ENCODE measurements around the gene AGFG2. TPM values are rescaled to one million over a fixed set of nuclear protein-coding genes. Genes with fewer than 3 reads are reported as not detected.
A peak's percentile ranks its signal among the peaks of the same experiment; 100 is the strongest.

AGFG2 gene
- total and polyA plus RNA-seq, 2 of the 4 experiments (the other 2 are of a cell fraction): 3.0 to 10.0 TPM

DNA sequence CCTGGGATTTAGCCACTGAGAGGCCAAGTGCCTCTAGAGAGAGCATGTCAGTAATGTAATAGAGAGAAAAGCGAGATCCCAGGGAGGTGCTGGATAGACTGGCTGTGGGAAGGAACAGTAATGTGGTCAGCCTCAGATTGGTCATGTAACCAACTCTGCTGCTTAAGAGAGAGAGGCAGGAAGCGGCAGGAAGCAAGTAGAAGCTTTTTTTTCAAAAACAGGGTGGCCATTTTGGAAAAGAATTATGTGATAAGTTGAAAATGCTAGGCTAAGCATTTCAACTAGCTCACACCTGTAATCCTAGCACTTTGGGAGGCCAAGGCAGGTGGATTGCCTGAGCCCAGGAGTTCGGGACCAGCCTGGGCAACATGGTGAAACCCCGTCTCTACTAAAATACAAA, 59.4 kb downstream of the AGFG2 start:
- Histone ChIP-seq H2BK120ac (ENCODE audit: low read depth, low read length) (no peak overlapping the region), H4K91ac (ENCODE audit: insufficient read depth, low read depth, low read length) (no peak overlapping the region), H3K27me3 (ENCODE audit: control insufficient read depth, insufficient read depth, low read length) (no peaks in the 10 kb centered on the region), H3K4me3 (ENCODE audit: insufficient read depth, low read depth, low read length) (no peak overlapping the region), H3K36me3 (ENCODE audit: control insufficient read depth, insufficient read depth, low read length) (peaks cover 1% of the 10 kb centered on the region; the same call in 1 of the 2 replicates), H2BK20ac (ENCODE audit: low read depth, low read length) (no peak overlapping the region), H2BK5ac (ENCODE audit: low read depth, low read length, poor library complexity, severe bottlenecking) (no peak overlapping the region), H3K27ac (ENCODE audit: insufficient read depth, low read length) (no peak overlapping the region), H4K5ac (ENCODE audit: low read depth, low read length) (no peak overlapping the region), H4K8ac (ENCODE audit: low read depth in 2 of 2, low read length in 2 of 2) (no peak overlapping the region), H2AFZ (replicated peaks; ENCODE audit: low read length, poor library complexity) (no peak overlapping the region), H3K9ac (ENCODE audit: low read depth, low read length) (no peak overlapping the region), H3K4me1 (ENCODE audit: control insufficient read depth, insufficient read depth, low read length) (peaks cover 3% of the 10 kb centered on the region; the same call in 1 of the 2 replicates), H3K56ac (ENCODE audit: extremely low read depth, insufficient read depth, low read length) (no peak overlapping the region), H3K4ac (ENCODE audit: low read depth, low read length) (no peak overlapping the region), H2BK15ac (ENCODE audit: low read depth, low read length) (no peak overlapping the region), H3K18ac (ENCODE audit: low read depth, low read length) (no peak overlapping the region), H2AK9ac (replicated peaks; ENCODE audit: low read depth, low read length, poor library complexity) (no peak overlapping the region), H2AK5ac (ENCODE audit: low read depth, low read length) (no peak overlapping the region), H3K4me2 (ENCODE audit: low read depth, low read length) (no peak overlapping the region), H3K23ac (ENCODE audit: low read depth, low read length) (no peak overlapping the region), H3K9me3 (ENCODE audit: control insufficient read depth, insufficient read depth, low read length) (no peaks in the 10 kb centered on the region), H3K14ac (replicated peaks; ENCODE audit: low read depth, low read length) (no peak overlapping the region), H4K20me1 (ENCODE audit: insufficient read depth, low read length) (no peaks in the 10 kb centered on the region), H3K79me1 (ENCODE audit: low read depth in 1 of 2, low read length in 2 of 2) (peaks cover 0 to 22% of the 10 kb centered on the region in 2 experiments; a peak in 2 of 4 replicates), H3K9me1 (ENCODE audit: insufficient read depth, low read length) (0 out of 2 replicates have a peak, but pooled peaks cover 6% of the 10 kb centered on the region)
- CTCF ChIA-PET: no interaction called here
- intact Hi-C loops (cut with micrococcal nuclease): no loop called here
- POLR2A ChIA-PET (ENCODE audit: unreplicated experiment): no interaction called here
- no TSS peak for BruUV-seq (replicated peaks)
- ATAC-seq (ENCODE audit: low read depth) (no peak), DNase-seq (peak; percentile 12)
- 80% methylated on average over 1 of the region's 4 CpGs; no CpG with 5 or more reads in 1 of the 2 experiments for WGBS, 2 experiments (ENCODE audit: extremely low coverage in 2 of 2, insufficient read length in 1 of 2)
- in situ Hi-C loops (cut with MboI; ENCODE audit: low sequenced_read_pairs): loop anchor here (25.0 kb wide), 1 partner anchor 264 kb away; the partner anchor contains the start of genes SLC12A9 and TRIP6
- dilution Hi-C loops (cut with HindIII; ENCODE audit: low sequenced_read_pairs, unreplicated experiment): no loop called here
- TF ChIP-seq MAFK (IDR thresholded peaks at IDR 0.05; ENCODE audit: low read depth, low read length): peak; percentile 25; the same call in 1 of the 2 replicates
- TF ChIP-seq NFE2L2 (IDR thresholded peaks at IDR 0.05; ENCODE audit: low read depth, low read length): no peak
